Activated CD4-positive, alpha-beta T cell treated with anti-CD3 and anti-CD28 coated beads, Interleukin-2, amount 10 ng/mL, durations not matched to agents 7 days and 5 days (primary cell): ENCODE data around the gene MYH7. TPM values are rescaled to one million over a fixed set of nuclear protein-coding genes. Genes with fewer than 3 reads are reported as not detected.
"Not testable (repeated sequence)": the region's sequence is repeated elsewhere in the genome, so short reads cannot be mapped to it uniquely, and the experiment has no call there.

Experiments
- CTCF ChIA-PET: fragments of 350-600 bp; sonication (Branson Sonifier 250); formaldehyde crosslinking; loops from one replicate; lab custom pipeline; 2021; ENCODE audit warnings: antibody characterized with exemption; lab: Charles Lee
- POLR2A ChIA-PET: fragments of 350-600 bp; sonication (Branson Sonifier 250); formaldehyde crosslinking; loops from one replicate; lab custom pipeline; 2021; ENCODE audit warnings: antibody characterized with exemption; lab: Charles Lee
- DNase-seq: peaks from one replicate; pipeline ENCODE4 v3.0.0-alpha.2; 2020
- H3K27ac Mint-ChIP-seq: one replicate; pipeline ENCODE4 v1.8.0; 2021; ENCODE audit warnings: mild to moderate bottlenecking, moderate library complexity, mixed read lengths
- H3K27me3 Mint-ChIP-seq: one replicate; pipeline ENCODE4 v1.8.0; 2021; ENCODE audit warnings: mixed read lengths
- H3K36me3 Mint-ChIP-seq: one replicate; pipeline ENCODE4 v1.8.0; 2021; ENCODE audit warnings: low read depth, mixed read lengths
- H3K4me1 Mint-ChIP-seq: one replicate; pipeline ENCODE4 v1.8.0; 2021; ENCODE audit warnings: mixed read lengths
- H3K4me3 Mint-ChIP-seq: one replicate; pipeline ENCODE4 v1.8.0; 2021; ENCODE audit warnings: mild to moderate bottlenecking, moderate library complexity, mixed read lengths
- H3K9me3 Mint-ChIP-seq: one replicate; pipeline ENCODE4 v1.8.0; 2021; ENCODE audit warnings: mixed read lengths
- total RNA-seq, 2 experiments: library from RNA; stranded (reverse); gene quantifications; one replicate each; pipeline ENCODE4 v1.2.3, GENCODE V29; 2021

The MYH7 gene
- total RNA-seq, 2 experiments from 2014 or later, result 0.04 to 0.07 TPM

- H3K9me3 Mint-ChIP-seq, result no peaks in the 10 kb centered on the region
- H3K36me3 Mint-ChIP-seq, result no peaks in the 10 kb centered on the region
- no peak overlapping the region for H3K27ac Mint-ChIP-seq
- no peaks in the 10 kb centered on the region for H3K4me1 Mint-ChIP-seq
- H3K27me3 Mint-ChIP-seq, result no peaks in the 10 kb centered on the region
- H3K4me3 Mint-ChIP-seq, result no peak overlapping the region
- ChIA-PET CTCF (interaction anchor here (1.4 kb wide), 1 partner anchor 31 kb away, joined by 3 read pairs; no protein-coding TSS in a partner anchor), POLR2A (no interaction called here)
- no peak for DNase-seq
Observed at GRCh38 chr14:23396781-23397407, 38.6 kb downstream of the MYH7 start.

DNA sequence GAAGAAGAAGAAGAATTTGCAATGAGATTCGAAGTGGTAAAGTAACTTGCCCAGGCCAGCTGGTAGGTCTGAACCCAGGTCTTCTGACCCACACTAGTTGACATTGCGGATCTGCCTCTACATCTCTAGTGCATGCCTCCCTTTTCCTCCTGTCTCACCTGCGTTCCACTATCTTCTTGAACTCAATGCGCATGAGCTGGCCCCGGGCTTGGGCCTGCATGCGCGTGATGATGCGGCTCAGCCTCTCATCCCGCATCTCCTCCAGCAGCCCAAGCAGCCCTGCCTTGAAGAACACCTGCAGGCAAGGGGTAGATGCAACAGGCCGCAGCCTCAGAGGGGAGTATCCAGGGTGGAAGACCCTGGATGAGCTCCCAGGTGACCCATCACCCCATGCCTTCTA lies 39.3 kb downstream of the MYH7 start:
- Mint-ChIP-seq H3K4me3 (no peak overlapping the region), H3K9me3 (no peaks in the 10 kb centered on the region), H3K27ac (no peak overlapping the region), H3K36me3 (no peaks in the 10 kb centered on the region), H3K27me3 (peaks cover 2% of the 10 kb centered on the region), H3K4me1 (no peaks in the 10 kb centered on the region)
- DNase-seq, result no peak
- ChIA-PET CTCF (no interaction called here), POLR2A (no interaction called here)

DNA sequence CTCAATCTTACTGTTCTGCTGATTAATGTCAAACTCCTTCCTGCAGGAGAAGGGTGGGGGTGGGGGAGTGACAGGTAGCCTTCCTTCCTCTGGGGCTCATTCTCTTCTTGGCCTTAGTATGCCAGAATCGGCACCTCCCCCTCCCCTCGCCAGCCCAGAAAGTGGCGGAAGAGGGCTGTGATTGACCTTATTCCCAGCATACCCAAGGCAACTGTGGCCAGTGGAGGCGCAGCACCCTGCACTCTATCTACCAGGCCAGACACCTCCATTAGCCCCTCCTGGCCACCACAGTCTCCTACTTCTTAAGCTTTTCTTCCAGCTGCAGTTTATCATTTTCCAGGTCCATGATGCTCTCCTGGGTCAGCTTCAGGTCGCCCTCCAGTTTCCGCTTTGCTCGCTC lies 42.8 kb downstream of the MYH7 start:
- ChIA-PET POLR2A (no interaction called here), CTCF (interaction anchor here (2.3 to 2.5 kb wide), 2 partner anchors 10 to 13 kb away, joined by 12 read pairs; no protein-coding TSS in a partner anchor)
- no peaks in the 10 kb centered on the region for H3K36me3 Mint-ChIP-seq
- no peak overlapping the region for H3K4me3 Mint-ChIP-seq
- no peaks in the 10 kb centered on the region for H3K4me1 Mint-ChIP-seq
- DNase-seq, result no peak
- no peak overlapping the region for H3K27ac Mint-ChIP-seq
- no peaks in the 10 kb centered on the region for H3K9me3 Mint-ChIP-seq
- peaks cover 3% of the 10 kb centered on the region for H3K27me3 Mint-ChIP-seq

DNA sequence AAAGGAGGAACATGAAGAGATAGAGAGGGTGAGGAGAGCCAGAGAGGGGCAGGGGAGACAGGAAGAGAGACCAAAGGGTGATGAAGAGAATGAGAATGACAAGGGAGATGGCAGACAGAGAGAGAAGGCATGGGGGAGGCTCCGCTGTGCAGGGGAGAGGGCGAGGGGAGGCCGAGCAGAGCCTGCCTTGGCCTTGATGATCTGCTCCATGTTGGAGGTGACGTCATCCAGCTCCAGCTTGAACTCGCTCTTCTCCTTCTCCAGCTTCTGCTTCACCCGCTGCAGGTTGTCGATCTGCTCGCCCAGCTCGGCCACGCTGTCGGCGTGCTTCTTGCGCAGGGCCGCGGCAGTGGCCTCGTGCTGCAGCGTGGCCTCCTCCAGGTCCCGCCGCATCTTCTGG lies 45.6 kb downstream of the MYH7 start:
- POLR2A ChIA-PET, H3K4me3 Mint-ChIP-seq, H3K27me3 Mint-ChIP-seq, H3K4me1 Mint-ChIP-seq, H3K9me3 Mint-ChIP-seq, H3K36me3 Mint-ChIP-seq, H3K27ac Mint-ChIP-seq, DNase-seq: not testable (repeated sequence)
- CTCF ChIA-PET, result interaction anchor here (0.7 to 1.5 kb wide), 2 partner anchors 9 to 133 kb away, joined by 3 read pairs; no protein-coding TSS in a partner anchor

DNA sequence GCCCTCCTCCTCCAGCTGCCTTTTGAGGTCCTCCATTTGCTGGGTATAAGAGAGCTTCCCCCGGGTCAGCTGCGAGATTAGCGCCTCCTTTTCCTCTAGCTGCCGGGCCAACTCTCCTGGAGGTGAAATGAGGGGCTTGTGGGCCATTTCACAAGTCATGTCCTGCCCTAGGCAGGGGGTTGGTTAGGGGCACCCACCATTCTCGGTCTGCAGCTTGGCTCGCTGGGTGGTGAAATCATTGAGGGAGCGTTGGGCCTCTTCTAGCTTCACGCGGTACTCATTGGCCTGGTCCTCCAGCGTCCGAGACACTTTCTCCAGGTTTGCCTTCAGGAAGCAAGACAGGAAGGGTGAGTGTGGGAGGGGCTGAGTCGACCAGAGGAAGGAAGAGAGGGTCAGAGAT lies 46.1 kb downstream of the MYH7 start:
- Mint-ChIP-seq H3K36me3 (no peaks in the 10 kb centered on the region), H3K4me3 (no peak overlapping the region), H3K27me3 (peaks cover 3% of the 10 kb centered on the region), H3K4me1 (no peaks in the 10 kb centered on the region), H3K9me3 (no peaks in the 10 kb centered on the region), H3K27ac (no peak overlapping the region)
- POLR2A ChIA-PET, result no interaction called here
- CTCF ChIA-PET, result interaction anchor here (1.5 kb wide), 1 partner anchor 9 kb away, joined by 3 read pairs; no protein-coding TSS in a partner anchor
- no peak for DNase-seq

DNA sequence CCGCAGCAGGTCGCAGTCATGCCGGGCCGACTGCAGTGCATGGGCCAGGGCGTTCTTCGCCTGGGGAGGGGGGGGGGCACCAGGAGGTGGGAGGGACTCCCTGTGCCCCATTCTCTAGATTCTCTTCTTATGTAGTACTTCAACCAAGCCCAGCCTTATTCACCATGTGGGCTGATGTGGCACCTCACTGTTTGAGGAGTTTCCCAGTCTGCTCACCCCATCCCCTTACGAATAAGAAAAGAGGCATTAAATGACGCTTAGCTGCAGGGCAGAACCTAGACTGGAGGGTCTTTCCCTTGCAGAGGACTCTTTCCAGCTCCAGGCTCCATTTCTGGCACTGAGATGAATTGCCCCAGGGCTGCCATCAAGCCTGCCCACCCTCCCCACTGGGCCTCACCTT lies 46.5 kb downstream of the MYH7 start:
- H3K27ac Mint-ChIP-seq, result no peak overlapping the region
- POLR2A ChIA-PET, result no interaction called here
- H3K9me3 Mint-ChIP-seq, result no peaks in the 10 kb centered on the region
- CTCF ChIA-PET, result interaction anchor here (0.6 to 1.5 kb wide), 3 partner anchors 9 to 237 kb away, joined by 3 read pairs; no protein-coding TSS in a partner anchor
- no peaks in the 10 kb centered on the region for H3K4me1 Mint-ChIP-seq
- DNase-seq, result no peak
- peaks cover 3% of the 10 kb centered on the region for H3K27me3 Mint-ChIP-seq
- no peaks in the 10 kb centered on the region for H3K36me3 Mint-ChIP-seq
- no peak overlapping the region for H3K4me3 Mint-ChIP-seq

DNA sequence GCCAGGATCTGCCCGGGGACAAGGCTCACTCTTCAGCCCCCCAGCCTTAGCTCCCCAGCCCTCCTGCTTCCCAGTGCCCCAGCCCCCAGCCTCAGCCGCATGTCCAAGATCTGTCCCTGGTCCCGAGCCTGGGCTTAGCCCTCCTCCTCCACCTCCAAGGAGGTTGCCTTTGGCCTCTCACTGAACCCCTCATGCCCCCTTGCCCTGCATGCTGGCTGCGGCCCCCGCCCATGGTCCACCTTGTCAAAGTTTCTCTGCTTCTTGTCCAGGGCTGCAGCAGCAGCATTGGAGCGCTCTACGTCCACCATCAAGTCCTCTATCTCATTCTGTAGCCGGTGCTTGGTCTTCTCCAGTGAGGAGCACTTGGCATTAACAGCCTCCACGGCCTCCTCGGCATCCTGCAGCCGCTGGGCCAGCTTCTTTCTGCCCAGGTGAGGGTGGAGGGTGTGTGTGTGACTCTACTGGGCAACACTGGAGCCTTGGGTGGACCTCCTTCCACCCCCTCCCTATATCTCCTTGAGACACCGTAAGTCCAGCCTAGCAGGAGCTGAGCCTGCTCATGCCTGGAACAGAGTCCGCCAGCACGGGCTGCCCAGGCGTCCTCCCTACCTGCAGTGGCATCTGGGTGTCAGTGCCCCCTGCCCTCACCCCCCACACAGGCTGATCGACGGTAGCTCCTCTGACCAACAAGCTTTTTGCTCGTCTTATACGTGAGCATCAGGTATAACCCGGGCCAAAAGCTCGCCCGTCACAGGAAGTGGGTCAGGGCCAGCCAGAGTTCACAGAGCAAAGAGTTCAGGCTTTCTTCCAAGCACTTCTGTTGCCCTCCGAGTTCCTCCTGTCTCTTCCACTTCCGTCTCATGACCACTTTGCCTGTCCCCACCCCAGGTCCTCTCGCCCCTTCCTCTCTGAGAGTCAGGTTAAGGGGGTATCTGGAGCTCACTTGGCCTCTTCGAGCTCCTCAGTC lies 47.3 kb downstream of the MYH7 start:
- H3K27me3 Mint-ChIP-seq, result peaks cover 3% of the 10 kb centered on the region
- no peaks in the 10 kb centered on the region for H3K36me3 Mint-ChIP-seq
- H3K9me3 Mint-ChIP-seq, result no peaks in the 10 kb centered on the region
- DNase-seq, result no peak
- no peak overlapping the region for H3K27ac Mint-ChIP-seq
- CTCF ChIA-PET, result interaction anchor here (0.6 to 1.5 kb wide), 4 partner anchors 8 to 236 kb away, joined by 3 read pairs; no protein-coding TSS in a partner anchor
- H3K4me3 Mint-ChIP-seq, result no peak overlapping the region
- POLR2A ChIA-PET, result no interaction called here
- no peaks in the 10 kb centered on the region for H3K4me1 Mint-ChIP-seq

- Mint-ChIP-seq H3K4me3 (no peak overlapping the region), H3K4me1 (no peaks in the 10 kb centered on the region), H3K9me3 (no peaks in the 10 kb centered on the region), H3K36me3 (no peaks in the 10 kb centered on the region), H3K27me3 (peaks cover 3% of the 10 kb centered on the region), H3K27ac (no peak overlapping the region)
- no peak for DNase-seq
- ChIA-PET CTCF (no interaction called here), POLR2A (no interaction called here)
Observed at GRCh38 chr14:23386999-23387398, 48.5 kb downstream of the MYH7 start.

- DNase-seq, H3K36me3 Mint-ChIP-seq, H3K27ac Mint-ChIP-seq, H3K4me1 Mint-ChIP-seq, H3K4me3 Mint-ChIP-seq, POLR2A ChIA-PET, H3K27me3 Mint-ChIP-seq, H3K9me3 Mint-ChIP-seq, CTCF ChIA-PET: not testable (repeated sequence)
Observed at GRCh38 chr14:23386266-23386657, 49.2 kb downstream of the MYH7 start.

GRCh38 chr14:23385642-23386265 lies 49.7 kb downstream of the MYH7 start:
- Mint-ChIP-seq H3K27ac (no peak overlapping the region), H3K4me1 (no peaks in the 10 kb centered on the region), H3K9me3 (no peaks in the 10 kb centered on the region), H3K27me3 (peaks cover 1% of the 10 kb centered on the region), H3K36me3 (no peaks in the 10 kb centered on the region), H3K4me3 (no peak overlapping the region)
- no peak for DNase-seq
- ChIA-PET CTCF (no interaction called here), POLR2A (no interaction called here)

GRCh38 chr14:23385244-23385641 lies 50.2 kb downstream of the MYH7 start:
- ChIA-PET CTCF (no interaction called here), POLR2A (no interaction called here)
- no peak overlapping the region for H3K4me3 Mint-ChIP-seq
- H3K27ac Mint-ChIP-seq, result no peak overlapping the region
- H3K4me1 Mint-ChIP-seq, result no peaks in the 10 kb centered on the region
- peaks cover 3% of the 10 kb centered on the region for H3K27me3 Mint-ChIP-seq
- no peaks in the 10 kb centered on the region for H3K9me3 Mint-ChIP-seq
- no peaks in the 10 kb centered on the region for H3K36me3 Mint-ChIP-seq
- no peak for DNase-seq

DNA sequence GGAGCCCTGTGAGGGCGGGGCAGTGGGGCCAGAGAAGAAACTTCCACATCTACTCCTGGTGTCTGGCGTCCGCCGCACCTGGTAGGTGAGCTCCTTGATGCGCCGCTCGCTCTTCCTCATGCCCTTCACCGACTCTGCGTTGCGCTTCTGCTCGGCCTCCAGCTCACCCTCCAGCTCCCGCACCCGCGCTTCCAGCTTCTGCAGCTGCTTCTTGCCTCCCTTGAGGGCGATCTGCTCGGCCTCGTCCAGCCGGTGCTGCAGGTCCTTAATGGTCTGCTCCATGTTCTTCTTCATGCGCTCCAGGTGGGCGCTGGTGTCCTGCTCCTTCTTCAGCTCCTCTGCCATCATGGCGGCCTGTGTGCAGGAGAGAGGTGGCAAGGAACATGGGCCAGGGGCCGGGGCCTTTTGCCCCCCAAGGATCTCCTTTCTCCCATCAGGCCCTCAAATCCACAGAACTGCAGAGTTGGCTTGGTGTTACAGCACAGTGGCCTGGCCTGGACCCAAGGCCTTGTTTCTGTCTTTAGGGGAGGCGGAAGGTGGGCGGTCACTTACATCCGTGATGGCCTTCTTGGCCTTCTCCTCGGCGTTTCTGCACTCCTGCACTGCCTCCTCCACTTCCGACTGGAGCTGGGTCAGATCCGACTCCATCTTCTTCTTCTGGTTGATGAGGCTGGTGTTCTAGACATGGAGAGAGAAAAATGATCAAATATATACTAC lies 50.9 kb downstream of the MYH7 start:
- peaks cover 3% of the 10 kb centered on the region for H3K27me3 Mint-ChIP-seq
- no peak overlapping the region for H3K27ac Mint-ChIP-seq
- no peak overlapping the region for H3K4me3 Mint-ChIP-seq
- DNase-seq, result no peak
- H3K9me3 Mint-ChIP-seq, result no peaks in the 10 kb centered on the region
- ChIA-PET POLR2A (no interaction called here), CTCF (interaction anchor here (0.8 to 3.1 kb wide), 2 partner anchors 9 to 30 kb away, joined by 3 to 12 read pairs; no protein-coding TSS in a partner anchor)
- no peaks in the 10 kb centered on the region for H3K4me1 Mint-ChIP-seq
- H3K36me3 Mint-ChIP-seq, result no peaks in the 10 kb centered on the region
